Activated CD4-positive, alpha-beta T cell treated with anti-CD3 and anti-CD28 coated beads, Interleukin-2, amount 50 U/mL, for 4 hours (primary cell): ENCODE measurements around the gene BBC3.

ENCODE experiments used
- DNase-seq, 2 experiments: peaks; one replicate each; pipeline ENCODE4 v3.0.0-alpha.2; 2020

BBC3 gene

DNA sequence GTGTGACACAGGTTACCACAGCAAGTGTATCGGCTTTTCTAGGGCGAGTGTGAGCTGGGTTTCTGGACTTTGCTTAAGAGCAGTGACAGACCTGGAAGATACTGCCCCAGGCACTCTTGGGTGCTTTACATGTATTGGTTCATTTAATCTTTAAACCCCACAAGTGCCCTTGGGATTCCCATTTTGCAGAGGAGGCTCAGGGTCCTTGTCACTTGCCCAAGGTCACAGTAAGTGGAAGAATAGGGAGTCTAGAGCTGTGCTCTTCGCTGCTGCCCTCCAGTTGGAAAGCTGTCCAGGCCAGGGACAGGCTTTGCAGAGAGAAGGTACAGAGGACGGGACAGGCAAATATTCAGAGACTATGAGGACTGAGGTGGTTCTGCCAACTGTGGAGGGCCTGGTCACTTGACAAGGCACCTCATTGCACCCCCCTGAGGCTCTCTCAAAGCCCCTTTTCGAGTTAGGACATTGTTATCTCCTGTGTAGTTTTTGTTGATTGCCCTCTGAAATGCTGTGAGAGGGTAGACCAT, 42.4 kb downstream of the BBC3 start:
- no peak for DNase-seq

DNA sequence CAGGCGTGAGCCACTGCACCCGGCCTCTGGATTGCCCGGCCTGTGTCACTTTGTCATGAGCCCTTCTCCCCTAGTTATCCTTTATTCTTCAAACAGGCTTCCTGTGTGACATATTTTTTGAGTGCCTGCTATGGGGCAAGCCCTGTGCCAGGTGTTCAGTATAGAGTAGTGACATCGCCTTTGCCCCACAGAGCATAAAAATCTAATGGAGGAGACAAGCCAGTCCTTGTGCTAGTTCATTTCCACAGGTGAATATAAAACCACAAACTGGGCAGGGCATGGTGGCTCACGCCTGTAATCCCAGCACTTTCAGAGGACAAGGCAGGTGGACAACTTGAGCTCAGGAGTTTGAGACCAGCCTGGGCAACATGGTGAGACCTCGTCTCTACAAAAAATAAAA, 43.2 kb downstream of the BBC3 start:
- no peak for DNase-seq

DNA sequence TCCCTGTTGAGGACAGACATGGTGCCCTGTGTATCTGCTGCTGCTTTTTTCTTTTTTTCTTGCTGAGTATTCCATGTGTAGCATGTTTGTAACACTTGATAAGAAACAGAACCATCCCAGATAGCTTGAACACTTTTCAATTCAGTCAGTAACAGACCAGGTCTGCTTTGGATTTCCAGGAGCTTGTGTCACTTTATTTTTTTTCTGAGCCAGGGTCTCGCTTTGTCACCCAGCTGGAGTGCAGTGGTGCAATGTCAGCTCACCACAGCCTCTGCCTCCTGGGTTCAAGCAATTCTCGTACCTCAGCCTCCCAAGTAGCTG, 43.7 kb downstream of the BBC3 start:
- DNase-seq, result no peak

DNA sequence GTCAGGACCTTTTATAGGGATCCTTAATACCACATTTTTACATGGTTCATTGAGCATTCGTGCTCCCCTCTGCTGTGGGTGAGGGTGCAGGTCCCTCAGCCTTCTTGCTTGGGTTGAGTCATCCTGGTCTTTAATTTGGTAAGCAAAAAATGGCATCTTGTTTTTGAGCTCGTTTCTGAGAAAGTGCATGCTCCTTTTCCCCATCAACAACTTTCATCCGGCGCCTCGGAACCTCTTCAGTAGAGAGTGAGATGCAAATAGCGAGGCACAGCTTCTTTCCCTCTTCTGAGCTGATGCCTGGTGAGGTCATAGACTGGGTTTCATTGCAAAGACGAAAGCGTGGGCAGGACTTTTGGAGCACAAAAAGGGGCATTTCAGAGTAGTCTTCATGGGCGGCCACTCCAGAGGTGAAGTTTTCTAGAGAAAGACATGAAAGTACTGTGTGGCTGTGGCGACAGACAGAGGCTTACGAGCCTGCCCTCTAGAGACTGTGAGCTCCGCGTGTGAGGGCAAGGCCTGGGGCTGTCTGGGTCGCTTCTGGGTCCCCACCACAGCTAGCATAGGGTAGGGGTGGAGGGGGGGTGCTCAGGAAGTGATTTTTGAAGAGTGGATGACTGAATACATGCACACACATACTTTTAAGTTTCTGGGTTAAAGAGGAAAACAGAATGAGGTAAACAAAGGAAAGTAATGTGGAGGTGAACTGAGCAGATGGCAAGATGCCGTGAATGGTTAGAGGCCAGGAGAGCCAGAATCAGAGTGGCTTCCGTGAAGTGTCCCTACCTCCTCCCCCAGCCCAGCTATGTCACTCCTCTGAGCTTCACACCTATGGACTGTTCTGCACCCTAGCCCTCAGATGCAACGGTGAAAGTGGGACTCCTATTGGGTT, 44.3 kb downstream of the BBC3 start:
- peak; percentile 78 to 82 for DNase-seq

DNA sequence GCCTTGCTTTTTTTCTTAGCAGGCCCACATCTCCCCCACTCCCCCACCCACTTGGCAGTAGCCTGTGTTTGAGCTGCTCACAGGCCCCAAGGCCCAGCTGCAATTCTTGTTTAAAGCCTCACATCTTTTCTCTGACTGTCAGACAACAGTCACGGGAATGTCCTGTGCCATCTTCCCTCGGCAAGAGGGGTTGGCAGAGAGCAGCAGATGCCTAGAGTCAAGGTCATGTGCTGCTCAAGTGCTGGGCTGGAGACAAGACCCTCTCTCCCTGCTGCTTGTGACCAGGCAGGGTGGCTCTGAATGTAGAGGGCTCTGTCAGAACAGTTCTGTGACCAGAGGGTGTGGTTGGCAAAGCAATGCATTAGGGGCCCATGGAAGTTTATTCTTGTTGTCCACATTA, 47.4 kb downstream of the BBC3 start:
- no peak for DNase-seq

DNA sequence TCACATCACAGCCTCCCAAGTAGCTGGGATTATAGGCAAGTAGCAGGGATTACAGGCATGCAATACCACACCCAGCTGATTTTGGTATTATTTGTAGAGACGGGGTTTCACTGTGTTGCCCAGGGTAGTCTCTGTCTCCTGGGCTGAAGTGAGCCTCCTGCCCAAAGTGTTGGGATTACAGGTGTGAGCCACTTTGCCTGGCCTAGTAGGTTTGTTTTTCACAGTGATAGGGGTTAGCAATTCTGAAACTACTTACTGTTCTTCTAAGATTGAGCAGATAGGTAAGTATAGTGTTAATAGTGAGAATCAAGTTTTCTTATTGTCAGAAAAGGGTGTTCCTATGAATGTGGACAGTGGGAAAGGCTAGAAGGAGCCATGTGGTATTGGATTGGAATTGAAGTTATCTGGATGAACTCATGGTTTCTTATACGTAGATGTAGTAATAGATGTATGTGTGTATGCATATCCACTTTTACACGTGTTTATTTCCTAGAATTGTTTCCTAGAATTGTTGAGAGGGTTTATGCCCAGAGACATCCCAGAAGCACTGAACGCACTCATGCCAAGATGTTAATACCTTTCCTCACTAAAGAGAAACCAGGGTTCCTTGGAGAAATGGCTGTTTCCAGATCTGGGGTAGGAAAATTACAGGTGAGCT, 51.2 kb downstream of the BBC3 start:
- no peak for DNase-seq

DNA sequence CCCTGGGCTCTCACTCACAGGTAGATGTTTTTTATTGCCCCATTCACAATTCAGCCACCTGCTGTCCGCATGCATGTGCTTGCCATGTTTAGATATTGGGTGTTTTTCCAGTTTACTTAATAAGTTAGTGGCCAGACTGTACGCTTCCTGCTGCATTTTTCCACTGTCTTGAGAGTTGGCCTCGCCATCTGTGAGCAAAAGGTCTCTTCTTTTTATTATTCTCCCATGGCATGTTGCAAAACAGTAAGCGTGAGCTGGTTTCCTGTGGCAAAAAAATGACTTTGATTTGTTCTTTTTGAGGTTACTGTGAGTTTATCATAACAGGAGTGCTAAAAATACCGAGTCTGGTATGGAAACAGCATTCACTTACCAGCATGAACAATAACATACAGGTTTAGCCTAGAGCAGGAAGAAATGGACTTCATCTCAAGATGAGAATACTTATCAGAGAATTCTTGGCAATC, 54.3 kb downstream of the BBC3 start:
- peak; percentile 16 to 26 for DNase-seq

DNA sequence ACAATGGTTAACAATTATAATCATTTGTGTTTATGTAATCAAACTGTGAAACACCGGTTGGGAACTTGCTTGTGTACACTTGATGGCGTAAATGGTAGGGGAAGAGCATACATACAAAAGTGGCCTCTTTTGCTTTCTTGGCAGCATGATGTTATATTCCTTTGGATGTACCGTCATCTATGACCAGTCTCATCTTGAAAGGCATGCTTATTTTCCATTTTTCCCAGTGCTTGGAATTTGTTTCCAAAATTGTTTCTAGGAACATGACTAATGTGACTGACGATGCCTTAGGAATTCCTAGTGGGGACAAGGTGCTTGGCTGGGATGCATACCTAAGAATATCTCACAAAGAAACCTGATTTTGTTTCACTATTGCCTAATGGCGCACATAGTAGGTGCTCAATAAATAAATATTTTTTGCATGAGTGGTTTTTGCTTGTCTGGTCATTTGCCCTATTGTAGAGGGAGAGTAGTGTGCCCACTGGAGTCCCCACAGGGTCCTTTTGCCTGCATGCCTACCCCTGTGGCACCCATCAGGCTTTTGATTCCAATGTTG, 54.9 kb downstream of the BBC3 start:
- DNase-seq, result no peak

DNA sequence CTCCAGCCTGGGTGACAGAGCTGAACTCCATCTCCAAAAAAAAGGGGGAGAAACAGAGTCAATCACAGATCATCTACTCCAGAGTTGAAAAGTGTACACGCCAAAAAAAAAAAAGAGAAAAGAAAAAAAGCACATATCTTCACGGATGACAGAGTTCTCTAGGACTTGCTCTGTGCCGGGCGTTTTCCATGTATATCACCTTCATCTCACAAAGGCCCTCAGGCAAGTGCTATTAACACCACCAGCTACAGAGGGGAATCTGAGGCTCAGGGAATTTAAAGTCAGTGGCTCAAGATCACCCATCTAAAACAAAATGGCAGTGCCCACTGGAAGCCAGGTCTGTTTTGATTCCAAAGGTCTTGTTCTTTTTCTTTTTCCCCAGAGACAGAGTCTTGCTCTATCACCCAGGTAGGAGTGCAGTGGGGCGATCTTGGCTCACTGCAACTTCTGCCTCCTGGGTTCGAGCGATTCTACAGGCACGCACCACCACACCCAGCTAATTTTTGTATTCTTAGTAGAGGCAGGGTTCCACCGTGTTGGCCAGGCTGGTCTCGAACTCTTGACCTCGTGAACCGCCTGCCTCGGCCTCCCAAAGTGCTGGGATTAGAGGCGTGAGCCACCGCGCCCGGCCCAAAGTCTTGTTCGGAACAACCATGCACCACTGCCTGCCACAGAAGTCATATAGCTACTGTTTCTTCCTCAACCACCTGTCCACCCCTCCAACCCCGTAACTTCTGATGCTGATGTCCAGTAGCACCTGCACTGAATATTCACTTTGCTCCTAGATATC, 58.1 kb downstream of the BBC3 start:
- no peak for DNase-seq
